GM18499 (cell line): ENCODE data around the gene ITPR3.

Experiments
- ATAC-seq: cut with Tn5 transposase; IDR thresholded peaks from one replicate; pipeline ENCODE4 v1.9.1; 2021; ENCODE audit warnings: moderate number of reproducible peaks; ENCODE audit not compliant: insufficient read depth, unreplicated experiment

Gene ITPR3

DNA sequence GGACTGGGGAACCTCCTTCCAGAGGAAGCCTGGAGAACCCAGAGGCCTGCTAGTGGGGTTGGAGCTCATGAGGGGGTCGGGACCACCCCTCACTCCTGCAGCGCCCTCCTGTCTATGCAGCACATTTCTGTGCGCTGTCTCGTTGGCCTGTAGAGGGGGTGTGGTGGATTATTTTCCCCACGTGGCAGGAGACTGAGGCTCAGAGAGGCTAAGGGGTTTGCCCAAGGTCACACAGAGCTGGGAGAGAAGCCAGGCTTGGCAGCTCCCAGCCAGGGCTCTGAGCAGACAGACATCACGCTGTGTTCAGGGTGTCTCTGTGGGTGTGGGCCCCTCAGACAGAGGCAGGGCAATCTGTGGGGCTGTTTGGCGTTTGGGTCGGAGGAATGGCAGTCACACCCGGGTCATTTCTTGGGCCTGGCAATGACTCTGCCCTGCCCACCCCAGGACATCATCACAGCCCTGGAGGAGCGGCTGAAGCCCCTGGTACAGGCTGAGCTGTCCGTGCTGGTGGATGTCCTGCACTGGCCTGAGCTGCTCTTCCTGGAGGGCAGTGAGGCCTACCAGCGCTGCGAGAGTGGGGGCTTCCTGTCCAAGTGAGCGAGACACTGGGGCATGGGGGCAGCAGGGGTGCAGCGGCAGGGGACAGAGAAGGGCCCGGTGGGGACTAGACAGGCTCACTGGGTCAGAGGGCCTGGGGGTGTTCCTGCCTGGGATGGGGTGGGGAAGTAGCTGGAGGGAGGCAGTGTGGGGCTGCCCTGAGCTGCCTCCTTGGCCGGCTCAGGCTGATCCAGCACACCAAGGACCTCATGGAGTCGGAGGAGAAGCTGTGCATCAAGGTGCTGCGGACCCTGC is 62.7 kb downstream of the ITPR3 start:
- no peak for ATAC-seq

DNA sequence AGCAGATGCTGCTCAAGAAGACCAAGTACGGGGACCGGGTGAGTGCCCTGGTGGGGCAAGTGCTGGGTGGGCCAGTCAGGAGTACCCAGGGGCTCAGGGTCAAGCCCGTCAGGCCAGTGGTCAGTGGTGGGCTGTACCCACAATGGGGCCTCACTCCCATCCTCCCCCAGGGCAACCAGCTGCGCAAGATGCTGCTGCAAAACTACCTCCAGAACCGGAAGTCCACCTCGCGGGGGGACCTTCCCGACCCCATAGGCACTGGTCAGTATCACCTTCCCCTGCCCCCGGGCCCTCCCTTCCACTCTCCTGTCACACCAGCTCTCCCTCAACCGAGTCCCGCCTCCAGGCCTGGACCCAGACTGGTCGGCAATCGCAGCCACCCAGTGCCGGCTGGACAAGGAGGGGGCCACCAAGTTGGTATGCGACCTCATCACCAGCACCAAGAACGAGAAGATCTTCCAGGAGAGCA is 63.3 kb downstream of the ITPR3 start:
- ATAC-seq, result no peak

DNA sequence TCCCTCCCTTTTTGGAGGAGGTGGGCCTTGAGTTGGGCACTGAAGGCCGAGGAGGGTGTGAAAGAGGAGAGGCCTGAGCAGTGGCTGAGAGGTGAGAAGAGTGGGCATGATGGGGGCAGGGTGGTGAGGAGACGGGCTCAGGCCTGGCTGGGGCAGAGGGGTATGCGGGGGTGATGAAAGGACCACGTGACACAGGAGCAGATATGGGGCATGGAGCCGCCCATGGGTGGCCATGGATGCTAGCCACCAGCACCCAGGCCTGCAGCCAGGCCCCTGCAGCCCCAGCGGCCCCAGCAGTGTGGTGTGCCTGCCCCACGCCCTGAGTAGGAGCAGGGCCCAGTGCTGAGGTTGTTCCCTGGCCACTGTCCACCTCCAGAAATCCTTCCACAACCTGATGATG is 63.9 kb downstream of the ITPR3 start:
- no peak for ATAC-seq

DNA sequence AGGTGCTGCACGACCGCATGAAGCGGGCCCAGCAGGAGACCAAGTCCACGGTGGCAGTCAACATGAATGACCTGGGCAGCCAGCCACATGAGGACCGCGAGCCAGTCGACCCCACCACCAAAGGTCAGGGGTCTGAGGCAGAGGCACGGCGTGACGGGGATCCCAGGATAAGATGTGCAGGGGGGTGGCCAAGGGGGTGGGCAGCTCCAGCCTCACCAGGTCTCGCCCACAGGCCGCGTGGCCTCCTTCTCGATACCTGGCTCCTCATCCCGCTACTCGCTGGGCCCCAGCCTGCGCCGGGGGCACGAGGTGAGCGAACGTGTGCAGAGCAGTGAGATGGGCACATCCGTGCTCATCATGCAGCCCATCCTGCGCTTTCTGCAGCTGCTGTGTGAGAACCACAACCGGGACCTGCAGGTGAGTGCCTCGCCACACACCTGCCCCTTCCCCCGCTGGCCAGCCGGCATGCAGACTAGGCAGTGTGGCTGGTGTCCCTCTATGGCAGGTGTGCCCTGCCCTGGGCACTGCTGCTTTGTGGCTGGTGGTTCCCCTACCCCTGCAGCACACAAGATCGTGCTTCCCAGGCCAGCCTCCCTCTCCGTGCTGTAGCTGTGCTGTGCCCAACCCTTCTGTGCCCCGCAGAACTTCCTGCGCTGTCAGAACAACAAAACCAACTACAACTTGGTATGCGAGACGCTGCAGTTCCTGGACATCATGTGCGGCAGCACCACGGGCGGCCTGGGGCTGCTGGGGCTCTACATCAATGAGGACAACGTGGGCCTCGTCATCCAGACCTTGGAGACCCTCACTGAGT is 64.5 kb downstream of the ITPR3 start:
- no peak for ATAC-seq

DNA sequence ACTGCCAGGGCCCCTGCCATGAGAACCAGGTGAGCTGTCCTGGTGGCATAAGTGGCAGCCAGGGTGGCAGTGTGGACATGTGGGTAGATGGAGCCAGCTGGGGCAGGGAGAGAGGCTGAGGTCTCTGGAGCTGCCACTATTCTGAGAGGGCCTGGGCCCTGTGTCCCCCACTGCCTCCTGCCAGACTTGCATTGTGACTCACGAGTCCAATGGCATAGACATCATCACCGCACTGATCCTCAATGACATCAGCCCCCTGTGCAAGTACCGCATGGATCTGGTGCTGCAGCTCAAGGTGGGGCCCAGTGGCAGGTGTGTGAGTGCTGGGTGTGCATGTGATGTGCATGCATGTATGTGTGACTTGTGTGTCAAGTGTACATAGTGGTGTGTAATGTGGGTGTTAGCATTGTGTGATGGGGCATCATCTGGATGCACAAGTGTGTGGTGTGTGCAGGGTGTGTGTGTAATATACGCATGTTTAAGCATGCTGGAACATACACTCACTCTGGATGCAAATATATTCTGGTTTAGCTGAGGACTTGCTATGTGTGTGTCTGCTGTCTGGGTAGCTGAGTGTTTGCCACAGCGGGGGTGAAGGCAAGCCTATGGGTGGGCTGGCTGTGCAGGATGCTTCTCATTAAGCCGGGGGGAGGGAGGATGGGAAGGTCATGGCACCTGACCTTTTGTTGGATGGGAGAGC is 65.3 kb downstream of the ITPR3 start:
- no peak for ATAC-seq

DNA sequence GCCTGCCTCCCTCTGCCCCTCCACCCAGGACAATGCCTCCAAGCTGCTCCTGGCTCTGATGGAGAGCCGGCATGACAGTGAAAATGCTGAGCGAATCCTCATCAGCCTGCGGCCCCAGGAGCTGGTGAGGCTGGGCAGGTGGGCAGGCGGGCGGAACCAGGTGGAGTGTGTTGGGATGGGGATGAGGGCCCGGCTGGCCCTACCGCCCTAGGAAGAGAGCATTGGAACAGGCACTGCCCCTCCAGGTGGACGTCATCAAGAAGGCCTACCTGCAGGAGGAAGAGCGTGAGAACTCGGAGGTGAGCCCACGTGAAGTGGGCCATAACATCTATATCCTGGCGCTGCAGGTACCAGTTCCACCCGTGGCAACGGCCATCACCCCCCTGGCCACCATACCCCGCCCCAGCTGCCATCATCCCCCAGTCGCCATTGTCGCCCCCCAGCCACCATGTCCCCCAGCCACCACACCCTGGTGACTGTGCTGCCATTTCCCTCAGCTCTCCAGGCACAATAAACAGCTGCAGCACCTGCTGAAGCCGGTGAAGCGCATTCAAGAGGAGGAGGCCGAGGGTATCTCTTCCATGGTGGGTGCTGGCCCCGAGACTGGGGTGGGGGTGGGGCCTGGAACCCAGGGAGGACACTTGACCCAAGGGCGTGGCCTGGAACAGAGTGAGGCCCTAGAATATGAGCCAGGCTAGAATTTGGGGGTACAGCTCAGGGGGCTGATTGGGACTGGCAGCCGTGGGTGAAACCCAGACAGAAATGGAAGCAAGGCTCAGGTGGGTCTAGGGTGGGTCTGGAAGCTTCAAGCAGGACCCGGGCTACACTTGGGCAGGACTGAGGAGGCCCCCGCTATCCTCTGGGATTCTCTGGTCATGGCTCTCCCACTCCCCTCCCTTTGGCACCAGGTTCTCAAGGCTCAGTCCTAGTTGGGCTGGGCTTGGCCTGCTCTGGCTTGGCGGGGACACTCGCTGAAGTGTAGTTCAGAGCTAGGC is 66.2 kb downstream of the ITPR3 start:
- no peak for ATAC-seq

DNA sequence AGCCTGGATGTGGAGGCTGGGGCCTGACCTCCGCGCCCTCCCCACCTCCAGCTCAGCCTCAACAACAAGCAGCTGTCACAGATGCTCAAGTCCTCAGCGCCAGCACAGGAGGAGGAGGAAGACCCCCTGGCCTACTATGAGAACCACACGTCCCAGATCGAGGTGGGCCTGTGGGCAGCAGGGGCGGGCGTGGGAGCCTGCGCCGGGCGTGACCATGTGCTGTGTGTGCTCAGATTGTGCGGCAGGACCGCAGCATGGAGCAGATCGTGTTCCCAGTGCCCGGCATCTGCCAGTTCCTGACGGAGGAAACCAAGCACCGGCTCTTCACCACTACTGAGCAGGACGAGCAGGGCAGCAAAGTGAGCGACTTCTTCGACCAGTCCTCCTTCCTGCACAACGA is 66.9 kb downstream of the ITPR3 start:
- no peak for ATAC-seq

DNA sequence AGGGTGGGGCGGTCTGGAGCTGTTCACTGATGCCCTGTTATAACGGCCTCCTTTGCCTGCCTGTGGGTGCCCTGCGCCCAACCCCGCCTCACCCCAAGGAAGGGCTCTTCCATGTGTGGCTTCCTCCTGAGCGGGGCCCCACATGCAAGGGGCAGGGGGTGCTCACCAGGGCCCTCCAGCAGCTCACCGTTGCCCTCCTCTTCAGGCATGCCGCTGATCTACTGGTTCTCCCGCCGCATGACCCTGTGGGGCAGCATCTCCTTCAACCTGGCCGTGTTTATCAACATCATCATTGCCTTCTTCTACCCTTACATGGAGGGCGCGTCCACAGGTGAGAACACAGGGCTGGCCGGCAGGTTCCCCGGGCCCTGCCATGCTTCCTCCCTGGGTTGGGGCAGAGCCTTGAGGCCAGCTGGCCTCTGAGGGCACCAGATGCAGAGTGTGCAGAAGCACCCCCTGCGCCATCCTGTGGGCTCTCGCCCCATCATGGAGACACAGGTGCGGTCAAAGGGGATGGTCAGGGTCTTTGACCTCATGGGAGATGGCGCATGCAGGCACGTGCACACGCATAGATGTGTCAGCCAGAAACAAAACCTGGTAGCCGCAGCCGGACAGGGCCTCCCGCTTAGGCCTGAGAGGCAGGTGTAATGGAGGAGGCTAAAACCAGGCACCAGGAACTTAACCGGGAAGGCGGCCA is 67.5 kb downstream of the ITPR3 start:
- no peak for ATAC-seq

DNA sequence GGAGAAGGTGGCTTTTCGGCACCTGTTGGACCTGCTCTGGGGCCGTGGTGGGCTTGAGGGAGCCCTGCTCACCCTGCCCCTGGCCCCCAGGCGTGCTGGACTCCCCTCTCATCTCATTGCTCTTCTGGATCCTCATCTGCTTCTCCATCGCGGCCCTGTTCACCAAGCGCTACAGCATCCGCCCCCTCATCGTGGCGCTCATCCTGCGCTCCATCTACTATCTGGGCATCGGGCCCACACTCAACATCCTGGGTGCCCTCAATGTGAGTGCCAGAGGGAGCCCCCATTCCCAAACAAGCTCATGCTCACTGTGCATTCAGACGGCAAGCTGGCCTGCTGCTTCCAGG is 68.0 kb downstream of the ITPR3 start:
- ATAC-seq, result no peak

DNA sequence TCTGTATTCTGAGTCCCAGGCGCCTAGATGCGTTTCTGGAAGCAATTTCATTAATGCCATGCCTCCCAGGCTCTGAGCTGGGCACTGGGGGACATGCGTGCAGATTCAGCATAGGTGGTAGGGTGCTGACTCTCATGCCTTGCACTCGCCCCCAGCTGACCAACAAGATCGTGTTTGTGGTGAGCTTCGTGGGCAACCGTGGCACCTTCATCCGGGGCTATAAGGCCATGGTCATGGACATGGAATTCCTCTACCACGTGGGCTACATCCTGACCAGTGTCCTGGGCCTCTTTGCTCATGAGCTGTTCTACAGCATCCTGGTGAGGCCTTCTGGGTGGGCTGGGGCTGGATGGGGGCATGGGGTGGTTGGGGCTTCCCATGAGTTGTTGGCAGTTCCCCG is 68.8 kb downstream of the ITPR3 start:
- ATAC-seq, result no peak

DNA sequence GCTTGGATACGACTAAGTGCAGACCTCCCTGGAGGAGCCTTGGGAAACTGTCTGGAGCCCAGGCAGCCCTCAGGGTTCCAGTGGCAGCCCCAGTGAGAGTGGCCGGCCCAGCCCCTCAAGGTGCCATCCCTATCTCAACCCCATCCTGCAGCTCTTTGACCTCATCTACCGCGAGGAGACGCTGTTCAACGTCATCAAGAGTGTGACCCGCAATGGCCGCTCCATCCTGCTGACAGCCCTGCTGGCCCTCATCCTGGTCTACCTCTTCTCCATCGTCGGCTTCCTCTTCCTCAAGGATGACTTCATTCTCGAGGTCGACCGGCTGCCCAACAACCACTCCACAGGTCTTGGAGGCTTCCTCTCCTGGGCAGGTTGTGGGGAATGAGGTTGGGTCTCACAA is 69.6 kb downstream of the ITPR3 start:
- no peak for ATAC-seq

DNA sequence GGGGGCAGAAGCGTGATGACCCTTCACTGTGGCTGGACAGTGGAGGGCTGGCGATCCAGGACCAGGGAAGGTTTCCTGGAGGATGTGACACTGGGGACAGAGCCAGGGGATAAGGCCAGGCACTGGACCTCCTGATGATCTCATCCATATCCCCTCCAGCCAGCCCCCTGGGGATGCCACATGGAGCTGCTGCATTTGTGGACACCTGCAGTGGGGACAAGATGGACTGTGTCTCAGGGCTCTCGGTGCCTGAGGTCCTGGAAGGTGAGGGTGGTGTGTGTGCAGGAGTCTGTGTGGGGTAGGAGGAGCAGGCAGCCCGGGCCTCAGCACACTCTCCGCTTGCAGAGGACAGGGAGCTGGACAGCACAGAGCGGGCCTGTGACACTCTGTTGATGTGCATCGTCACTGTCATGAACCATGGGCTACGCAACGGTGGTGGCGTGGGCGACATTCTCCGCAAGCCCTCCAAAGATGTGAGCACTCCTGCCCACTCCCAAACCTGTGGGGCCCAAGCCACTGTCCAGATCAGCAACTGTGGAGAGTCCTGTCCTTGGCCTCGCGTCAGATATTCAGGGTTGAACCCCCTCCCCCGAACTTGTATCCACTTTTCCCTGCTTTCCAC is 70.4 kb downstream of the ITPR3 start:
- no peak for ATAC-seq

DNA sequence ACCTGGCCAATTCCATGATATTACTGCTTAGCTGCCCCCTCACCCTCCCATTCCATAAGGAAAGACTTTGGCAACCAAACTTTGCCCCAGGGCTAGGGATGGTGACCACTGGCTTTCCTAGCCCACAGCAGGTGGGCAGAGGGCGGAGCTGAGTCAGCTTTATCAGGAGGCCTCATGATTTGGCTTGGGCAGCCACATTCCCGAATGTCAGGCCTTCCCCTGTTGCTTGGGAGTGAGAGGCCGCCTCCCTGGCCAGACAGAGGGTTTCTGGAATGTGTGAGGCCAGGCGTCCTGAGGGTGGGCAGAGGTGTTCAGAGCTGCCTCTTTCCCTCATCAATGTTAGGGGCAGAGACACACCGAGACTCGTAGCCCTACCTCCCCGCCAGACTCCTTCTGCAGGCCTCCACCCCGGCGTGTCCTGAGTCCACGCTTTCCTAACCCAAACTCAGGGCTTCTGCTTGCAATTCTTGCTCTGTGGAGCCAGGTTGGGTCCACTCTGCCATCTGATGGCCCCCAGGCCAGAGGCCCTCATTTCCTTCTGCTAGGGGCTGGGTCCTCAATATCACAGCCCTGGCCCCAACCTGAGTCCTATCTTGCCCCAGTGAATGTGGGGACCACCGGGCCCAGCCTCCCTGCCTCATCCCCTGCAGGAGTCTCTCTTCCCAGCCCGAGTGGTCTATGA is 71.1 kb downstream of the ITPR3 start:
- no peak for ATAC-seq

DNA sequence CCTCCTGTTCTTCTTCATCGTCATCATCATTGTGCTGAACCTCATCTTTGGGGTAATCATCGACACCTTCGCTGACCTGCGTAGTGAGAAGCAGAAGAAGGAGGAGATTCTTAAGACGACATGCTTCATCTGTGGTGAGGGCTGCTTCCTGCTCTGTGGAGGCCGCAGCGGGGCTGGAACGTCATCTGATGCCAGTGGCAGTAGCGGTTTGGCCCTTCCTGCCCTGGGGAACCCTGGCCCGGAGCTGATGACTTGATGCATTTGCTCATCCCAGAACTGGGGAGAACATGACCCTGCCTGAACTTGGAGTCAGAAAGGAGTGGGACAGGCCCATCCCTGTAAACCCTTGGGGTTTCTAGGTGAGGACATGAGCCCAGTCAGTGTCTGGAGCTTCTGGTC is 71.6 kb downstream of the ITPR3 start:
- no peak for ATAC-seq

DNA sequence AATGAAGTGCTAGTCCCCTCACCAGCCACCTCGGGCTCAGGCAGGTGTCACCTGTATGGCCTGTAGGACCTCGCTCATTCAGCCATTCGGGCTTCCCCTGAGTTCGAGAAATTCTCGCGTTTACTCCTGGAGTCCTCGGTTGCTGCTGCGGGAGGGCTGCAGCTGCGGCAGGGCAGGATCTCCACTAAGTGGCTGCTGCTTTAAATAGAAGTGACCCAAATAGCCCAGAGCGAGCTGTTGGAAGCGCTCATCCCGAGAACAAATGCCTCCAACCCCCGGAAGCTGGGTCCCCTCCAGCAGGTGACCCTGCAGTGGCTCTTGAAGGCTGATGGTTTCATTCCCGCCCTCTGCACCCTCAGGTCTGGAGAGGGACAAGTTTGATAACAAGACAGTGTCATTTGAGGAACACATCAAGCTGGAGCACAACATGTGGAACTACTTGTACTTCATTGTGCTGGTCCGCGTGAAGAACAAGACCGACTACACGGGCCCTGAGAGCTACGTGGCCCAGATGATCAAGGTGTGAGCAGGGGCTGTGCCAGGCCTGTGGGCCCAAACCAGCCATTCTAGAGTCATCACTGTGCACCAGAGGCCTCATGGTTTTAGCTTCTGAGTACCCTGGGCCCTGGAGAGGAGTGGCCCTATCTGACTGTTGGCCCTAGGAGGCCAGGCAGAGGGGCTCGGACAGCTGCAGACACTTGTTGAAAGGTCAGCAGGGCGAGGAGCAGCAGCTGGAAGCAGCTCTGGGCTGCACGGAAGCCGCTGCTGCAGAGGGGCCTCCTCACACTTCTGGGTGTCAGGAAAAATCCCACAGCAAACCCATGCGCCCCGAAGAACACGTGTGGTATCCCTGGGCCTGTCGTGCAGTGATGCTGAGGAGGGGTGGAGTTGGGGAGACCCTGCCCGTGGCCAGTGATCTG is 72.3 kb downstream of the ITPR3 start:
- no peak for ATAC-seq

DNA sequence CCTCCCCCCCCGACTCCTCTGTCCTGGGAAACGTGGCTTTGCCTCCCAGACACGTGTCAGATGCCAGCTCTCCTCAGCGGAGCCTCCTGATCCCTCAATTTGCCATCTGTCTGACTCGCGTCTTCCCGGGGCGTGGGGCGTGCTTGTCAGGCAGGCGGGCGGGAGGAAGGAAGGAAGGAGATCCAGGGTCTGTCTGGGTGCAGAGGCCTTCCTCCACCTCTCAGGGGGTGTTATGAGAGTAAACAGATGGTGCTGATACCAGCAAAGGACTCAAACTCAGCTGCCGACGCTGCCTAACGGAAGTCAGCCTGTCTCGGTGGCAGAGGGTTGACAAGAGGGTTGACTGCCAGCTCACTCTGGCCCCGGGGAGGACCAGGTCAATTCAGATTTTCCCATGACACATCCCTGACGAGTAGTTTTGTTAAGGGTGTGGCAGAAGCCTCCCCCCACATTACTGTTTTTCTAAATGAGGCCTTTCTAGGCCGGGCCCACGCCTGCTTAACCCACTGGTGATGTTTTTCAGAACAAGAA is 73.3 kb downstream of the ITPR3 start:
- no peak for ATAC-seq

DNA sequence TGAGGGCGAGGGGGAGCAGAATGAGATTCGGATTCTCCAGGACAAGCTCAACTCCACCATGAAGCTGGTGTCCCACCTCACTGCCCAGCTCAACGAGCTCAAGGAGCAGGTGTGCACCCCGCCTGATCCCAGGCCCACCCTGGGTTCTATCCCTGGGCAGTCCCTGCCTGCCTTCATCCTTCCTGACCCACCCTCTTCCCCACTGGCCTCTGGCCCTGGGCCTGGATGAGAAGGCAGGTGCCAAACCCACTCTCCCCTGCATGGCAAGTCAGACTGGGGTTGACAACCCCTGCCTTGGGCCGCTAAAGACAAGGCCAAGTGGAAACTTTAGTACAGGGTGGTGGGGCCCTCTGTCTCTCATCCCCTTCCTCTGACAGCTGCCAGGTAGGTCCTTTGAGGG is 73.9 kb downstream of the ITPR3 start:
- ATAC-seq, result no peak
